ENCODE results near the gene MACROD2. TPM values are rescaled to one million over a fixed set of nuclear protein-coding genes. Genes with fewer than 3 reads are reported as not detected.
A peak's percentile ranks its signal among the peaks of the same experiment; 100 is the strongest.

Gene MACROD2
- polyA plus RNA-seq, 1 donor, result 5.4 TPM

DNA sequence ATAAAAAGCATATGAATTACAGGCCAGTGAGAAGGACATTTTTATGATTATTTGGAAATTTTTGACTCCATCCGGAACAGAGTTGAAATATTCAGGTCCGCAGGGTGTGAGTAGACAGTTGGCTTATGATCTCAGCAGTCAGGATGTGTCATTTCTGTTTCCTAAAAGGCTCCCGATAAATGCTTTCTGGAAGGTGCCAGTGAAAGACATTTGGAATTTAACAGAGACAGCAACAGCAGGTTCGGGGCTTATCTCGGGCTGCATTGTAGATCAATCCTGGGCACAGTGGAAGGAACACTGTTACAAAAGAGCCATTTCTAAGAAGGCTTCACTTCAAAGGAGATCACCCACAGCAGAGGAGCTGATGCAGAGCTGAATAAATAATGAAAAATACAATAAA lies 1643.5 kb downstream of the MACROD2 start:
- Histone ChIP-seq H3K36me3 (ENCODE audit: control insufficient read depth, insufficient read depth, low read length) (no peaks in the 10 kb centered on the region), H3K4me3 (ENCODE audit: low read length) (no peak overlapping the region), H3K4me1 (ENCODE audit: control insufficient read depth, insufficient read depth, low read length) (no peaks in the 10 kb centered on the region), H3K27ac (ENCODE audit: low read length) (no peak overlapping the region), H3K9me3 (ENCODE audit: control insufficient read depth, low read depth, low read length) (no peaks in the 10 kb centered on the region), H3K27me3 (ENCODE audit: control insufficient read depth, insufficient read depth, low read length) (no peaks in the 10 kb centered on the region)
- WGBS (ENCODE audit: insufficient coverage, low lambda C conversion rate), result no CpG with 5 or more reads among the region's 5 CpGs
- DNase-seq, result no peak

DNA sequence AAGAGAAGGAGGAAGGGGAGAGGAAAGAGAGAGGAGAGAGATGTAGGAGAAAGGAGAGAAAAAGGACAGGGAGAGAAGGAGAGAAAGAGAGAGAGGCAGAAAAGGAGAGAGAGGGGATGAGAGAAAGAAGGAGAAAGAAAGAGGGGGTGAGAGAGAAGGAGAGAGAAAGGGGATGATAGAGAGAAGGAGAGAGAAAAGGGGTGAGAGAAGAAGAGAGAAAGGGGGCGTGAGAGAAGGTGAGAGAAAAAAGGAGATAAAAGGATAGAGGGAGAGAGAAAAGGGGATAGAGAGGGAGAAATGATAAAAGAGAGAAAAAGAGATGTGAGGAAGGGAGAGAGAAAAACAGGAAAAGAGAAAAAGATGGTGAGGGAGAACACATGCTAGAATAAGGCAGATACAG lies 1644.5 kb downstream of the MACROD2 start:
- no peaks in the 10 kb centered on the region for H3K36me3 ChIP-seq (ENCODE audit: control insufficient read depth, insufficient read depth, low read length)
- no peaks in the 10 kb centered on the region for H3K4me1 ChIP-seq (ENCODE audit: control insufficient read depth, insufficient read depth, low read length)
- no peaks in the 10 kb centered on the region for H3K9me3 ChIP-seq (ENCODE audit: control insufficient read depth, low read depth, low read length)
- DNase-seq, result no peak
- H3K27me3 ChIP-seq (ENCODE audit: control insufficient read depth, insufficient read depth, low read length), result no peaks in the 10 kb centered on the region
- 100% methylated on average over 1 of the region's 1 CpG for WGBS (ENCODE audit: insufficient coverage, low lambda C conversion rate)
- H3K4me3 ChIP-seq (ENCODE audit: low read length), result no peak overlapping the region
- no peak overlapping the region for H3K27ac ChIP-seq (ENCODE audit: low read length)

GRCh38 chr20:15642109-15642508 lies 1646.8 kb downstream of the MACROD2 start:
- no peak for DNase-seq
- no peaks in the 10 kb centered on the region for H3K27me3 ChIP-seq (ENCODE audit: control insufficient read depth, insufficient read depth, low read length)
- no peaks in the 10 kb centered on the region for H3K9me3 ChIP-seq (ENCODE audit: control insufficient read depth, low read depth, low read length)
- H3K27ac ChIP-seq (ENCODE audit: low read length), result no peak overlapping the region
- H3K36me3 ChIP-seq (ENCODE audit: control insufficient read depth, insufficient read depth, low read length), result no peaks in the 10 kb centered on the region
- WGBS (ENCODE audit: insufficient coverage, low lambda C conversion rate), result no CpG with 5 or more reads among the region's 6 CpGs
- no peaks in the 10 kb centered on the region for H3K4me1 ChIP-seq (ENCODE audit: control insufficient read depth, insufficient read depth, low read length)
- H3K4me3 ChIP-seq (ENCODE audit: low read length), result no peak overlapping the region

- no peak overlapping the region for H3K27ac ChIP-seq (ENCODE audit: low read length)
- H3K9me3 ChIP-seq (ENCODE audit: control insufficient read depth, low read depth, low read length), result no peaks in the 10 kb centered on the region
- no peaks in the 10 kb centered on the region for H3K36me3 ChIP-seq (ENCODE audit: control insufficient read depth, insufficient read depth, low read length)
- H3K4me1 ChIP-seq (ENCODE audit: control insufficient read depth, insufficient read depth, low read length), result no peaks in the 10 kb centered on the region
- H3K27me3 ChIP-seq (ENCODE audit: control insufficient read depth, insufficient read depth, low read length), result no peaks in the 10 kb centered on the region
- H3K4me3 ChIP-seq (ENCODE audit: low read length), result no peak overlapping the region
- DNase-seq, result no peak
- no CpG with 5 or more reads among the region's 4 CpGs for WGBS (ENCODE audit: insufficient coverage, low lambda C conversion rate)
Measured at GRCh38 chr20:15642676-15643075, 1647.4 kb downstream of the MACROD2 start.

DNA sequence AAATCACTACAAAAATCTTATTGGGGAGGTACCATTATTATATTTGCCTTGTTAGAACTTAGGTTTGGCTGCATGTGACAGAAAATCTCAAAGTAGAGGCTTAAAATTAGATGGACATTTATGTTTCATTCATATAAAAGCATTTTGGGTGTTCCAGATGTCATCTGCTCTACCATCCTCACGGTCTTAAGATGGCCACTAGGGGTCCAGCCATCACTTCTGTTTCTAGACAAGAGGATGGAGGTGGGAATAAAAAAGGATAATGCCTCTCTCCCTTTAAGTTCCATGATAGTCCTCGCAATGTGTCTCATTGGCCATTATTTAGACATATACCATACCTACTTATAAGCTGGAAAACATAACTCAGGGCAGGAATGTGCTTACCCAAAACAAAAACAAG lies 1648.4 kb downstream of the MACROD2 start:
- Histone ChIP-seq H3K4me3 (ENCODE audit: low read length) (no peak overlapping the region), H3K9me3 (ENCODE audit: control insufficient read depth, low read depth, low read length) (no peaks in the 10 kb centered on the region), H3K4me1 (ENCODE audit: control insufficient read depth, insufficient read depth, low read length) (no peaks in the 10 kb centered on the region), H3K27me3 (ENCODE audit: control insufficient read depth, insufficient read depth, low read length) (no peaks in the 10 kb centered on the region), H3K36me3 (ENCODE audit: control insufficient read depth, insufficient read depth, low read length) (no peaks in the 10 kb centered on the region), H3K27ac (ENCODE audit: low read length) (no peak overlapping the region)
- DNase-seq, result no peak
- 100% methylated on average over 1 of the region's 2 CpGs for WGBS (ENCODE audit: insufficient coverage, low lambda C conversion rate)

GRCh38 chr20:15645816-15646215 lies 1650.5 kb downstream of the MACROD2 start:
- H3K4me1 ChIP-seq (ENCODE audit: control insufficient read depth, insufficient read depth, low read length), result no peaks in the 10 kb centered on the region
- DNase-seq, result no peak
- H3K9me3 ChIP-seq (ENCODE audit: control insufficient read depth, low read depth, low read length), result no peaks in the 10 kb centered on the region
- H3K27me3 ChIP-seq (ENCODE audit: control insufficient read depth, insufficient read depth, low read length), result no peaks in the 10 kb centered on the region
- WGBS (ENCODE audit: insufficient coverage, low lambda C conversion rate), result 45% methylated on average over 1 of the region's 2 CpGs
- H3K4me3 ChIP-seq (ENCODE audit: low read length), result no peak overlapping the region
- H3K36me3 ChIP-seq (ENCODE audit: control insufficient read depth, insufficient read depth, low read length), result no peaks in the 10 kb centered on the region
- H3K27ac ChIP-seq (ENCODE audit: low read length), result no peak overlapping the region

GRCh38 chr20:15653396-15654207 lies 1658.3 kb downstream of the MACROD2 start:
- Histone ChIP-seq H3K27ac (ENCODE audit: low read length) (peak overlapping the region; percentile 32), H3K9me3 (ENCODE audit: control insufficient read depth, low read depth, low read length) (no peaks in the 10 kb centered on the region), H3K4me3 (ENCODE audit: low read length) (no peak overlapping the region), H3K27me3 (ENCODE audit: control insufficient read depth, insufficient read depth, low read length) (no peaks in the 10 kb centered on the region), H3K4me1 (ENCODE audit: control insufficient read depth, insufficient read depth, low read length) (peaks cover 4% of the 10 kb centered on the region), H3K36me3 (ENCODE audit: control insufficient read depth, insufficient read depth, low read length) (no peaks in the 10 kb centered on the region)
- WGBS (ENCODE audit: insufficient coverage, low lambda C conversion rate), result no CpG with 5 or more reads among the region's 8 CpGs
- peak; percentile 8 to 33 for DNase-seq

- DNase-seq, result peak; percentile 76 to 83
- H3K4me3 ChIP-seq (ENCODE audit: low read length), result no peak overlapping the region
- no peaks in the 10 kb centered on the region for H3K27me3 ChIP-seq (ENCODE audit: control insufficient read depth, insufficient read depth, low read length)
- 100% methylated on average over 1 of the region's 2 CpGs for WGBS (ENCODE audit: insufficient coverage, low lambda C conversion rate)
- H3K36me3 ChIP-seq (ENCODE audit: control insufficient read depth, insufficient read depth, low read length), result no peaks in the 10 kb centered on the region
- peaks cover 4% of the 10 kb centered on the region for H3K4me1 ChIP-seq (ENCODE audit: control insufficient read depth, insufficient read depth, low read length)
- H3K27ac ChIP-seq (ENCODE audit: low read length), result no peak overlapping the region
- no peaks in the 10 kb centered on the region for H3K9me3 ChIP-seq (ENCODE audit: control insufficient read depth, low read depth, low read length)
Measured at GRCh38 chr20:15654208-15654649, 1658.9 kb downstream of the MACROD2 start.

- DNase-seq, result no peak
- Histone ChIP-seq H3K27ac (ENCODE audit: low read length) (no peak overlapping the region), H3K4me3 (ENCODE audit: low read length) (no peak overlapping the region), H3K36me3 (ENCODE audit: control insufficient read depth, insufficient read depth, low read length) (no peaks in the 10 kb centered on the region), H3K4me1 (ENCODE audit: control insufficient read depth, insufficient read depth, low read length) (peaks cover 4% of the 10 kb centered on the region), H3K27me3 (ENCODE audit: control insufficient read depth, insufficient read depth, low read length) (no peaks in the 10 kb centered on the region), H3K9me3 (ENCODE audit: control insufficient read depth, low read depth, low read length) (no peaks in the 10 kb centered on the region)
- 93% methylated on average over 5 of the region's 7 CpGs for WGBS (ENCODE audit: insufficient coverage, low lambda C conversion rate)
Measured at GRCh38 chr20:15655295-15655874, 1660.1 kb downstream of the MACROD2 start.

- no peak overlapping the region for H3K27ac ChIP-seq (ENCODE audit: low read length)
- no CpG with 5 or more reads among the region's 2 CpGs for WGBS (ENCODE audit: insufficient coverage, low lambda C conversion rate)
- no peak for DNase-seq
Measured at GRCh38 chr20:15656124-15656523, 1660.8 kb downstream of the MACROD2 start.

More at GRCh38 chr20:15656124-15656523, 1660.8 kb downstream of the MACROD2 start:
- Histone ChIP-seq H3K9me3 (ENCODE audit: control insufficient read depth, low read depth, low read length) (no peaks in the 10 kb centered on the region), H3K4me3 (ENCODE audit: low read length) (no peak overlapping the region), H3K36me3 (ENCODE audit: control insufficient read depth, insufficient read depth, low read length) (no peaks in the 10 kb centered on the region), H3K4me1 (ENCODE audit: control insufficient read depth, insufficient read depth, low read length) (peaks cover 4% of the 10 kb centered on the region), H3K27me3 (ENCODE audit: control insufficient read depth, insufficient read depth, low read length) (no peaks in the 10 kb centered on the region)
